H9 (cell line): Measurements from ENCODE around the gene PPARD. TPM values are rescaled to one million over a fixed set of nuclear protein-coding genes. Genes with fewer than 3 reads are reported as not detected.

ENCODE experiments used
- DNase-seq: peaks from one replicate; pipeline ENCODE4 v3.0.0-alpha.2; 2017
- H2AFZ ChIP-seq: one replicate; pipeline ENCODE4 v1.6.1; 2013; ENCODE audit warnings: mild to moderate bottlenecking, low read length, control low read depth, moderate library complexity
- H2AK5ac ChIP-seq: 2 replicates; pipeline ENCODE4 v1.6.1; 2013; ENCODE audit warnings: low read length, control low read depth, mixed read lengths; ENCODE audit not compliant: insufficient read length
- H2BK120ac ChIP-seq: one replicate; pipeline ENCODE4 v1.6.1; 2013; ENCODE audit warnings: low read depth, mild to moderate bottlenecking, low read length, control low read depth, inconsistent platforms; ENCODE audit not compliant: poor library complexity, severe bottlenecking
- H2BK12ac ChIP-seq: 2 replicates; pipeline ENCODE4 v1.6.1; 2013; ENCODE audit warnings: low read length, control low read depth, mixed read lengths, low read depth; ENCODE audit not compliant: insufficient read length
- H2BK15ac ChIP-seq: 2 replicates; pipeline ENCODE4 v1.6.1; 2013; ENCODE audit warnings: low read depth, low read length, control low read depth
- H2BK20ac ChIP-seq: one replicate; pipeline ENCODE4 v1.6.1; 2013; ENCODE audit warnings: low read depth, mild to moderate bottlenecking, low read length, control low read depth, inconsistent platforms; ENCODE audit not compliant: poor library complexity, severe bottlenecking
- H2BK5ac ChIP-seq: 2 replicates; pipeline ENCODE4 v1.6.1; 2013; ENCODE audit warnings: low read length, control low read depth, mixed read lengths; ENCODE audit not compliant: insufficient read length
- H3K14ac ChIP-seq: 2 replicates; pipeline ENCODE4 v1.6.1; 2013; ENCODE audit warnings: low read length, control low read depth; ENCODE audit not compliant: insufficient read depth
- H3K18ac ChIP-seq: 2 replicates; pipeline ENCODE4 v1.6.1; 2013; ENCODE audit warnings: low read depth, mild to moderate bottlenecking, mixed read lengths, low read length, control low read depth; ENCODE audit not compliant: insufficient read length
- H3K23ac ChIP-seq: 2 replicates; pipeline ENCODE4 v1.6.1; 2013; ENCODE audit warnings: low read length, control low read depth, mixed read lengths, low read depth; ENCODE audit not compliant: insufficient read length
- H3K23me2 ChIP-seq: 2 replicates; pipeline ENCODE4 v1.6.1; 2013; ENCODE audit warnings: low read depth, mild to moderate bottlenecking, mixed read lengths, low read length, control low read depth; ENCODE audit not compliant: insufficient read length, poor library complexity, severe bottlenecking
- H3K27ac ChIP-seq: 2 replicates; pipeline ENCODE4 v1.5.1; 2013; ENCODE audit warnings: low read length, control low read depth, mixed read lengths, low read depth; ENCODE audit not compliant: insufficient read length
- H3K27me3 ChIP-seq: 2 replicates; pipeline ENCODE4 v1.6.1; 2013; ENCODE audit warnings: low read length, control low read depth, inconsistent platforms; ENCODE audit not compliant: insufficient read depth
- H3K4ac ChIP-seq: 2 replicates; pipeline ENCODE4 v1.6.1; 2013; ENCODE audit warnings: low read depth, mild to moderate bottlenecking, control low read depth, inconsistent platforms, low read length, moderate library complexity
- H3K4me1 ChIP-seq: 2 replicates; pipeline ENCODE4 v1.6.1; 2013; ENCODE audit warnings: low read length, control low read depth, inconsistent platforms; ENCODE audit not compliant: insufficient read depth
- H3K4me2 ChIP-seq: 2 replicates; pipeline ENCODE4 v1.6.1; 2013; ENCODE audit warnings: low read length, control low read depth, mixed read lengths; ENCODE audit not compliant: insufficient read length, insufficient read depth
- H3K56ac ChIP-seq: 2 replicates; pipeline ENCODE4 v1.6.1; 2013; ENCODE audit warnings: low read depth, mild to moderate bottlenecking, mixed read lengths, low read length, control low read depth; ENCODE audit not compliant: insufficient read length
- H3K79me1 ChIP-seq: 2 replicates; pipeline ENCODE4 v1.6.1; 2013; ENCODE audit warnings: low read depth, mild to moderate bottlenecking, moderate library complexity, low read length, control low read depth, inconsistent platforms; ENCODE audit not compliant: insufficient read depth, poor library complexity, severe bottlenecking
- H3K79me2 ChIP-seq: 2 replicates; pipeline ENCODE4 v1.6.1; 2013; ENCODE audit warnings: low read length, control low read depth, inconsistent platforms; ENCODE audit not compliant: insufficient read depth
- H3K9ac ChIP-seq: 2 replicates; pipeline ENCODE4 v1.6.1; 2013; ENCODE audit warnings: low read length, control low read depth, mixed read lengths; ENCODE audit not compliant: insufficient read length; ENCODE audit errors: extremely low read depth
- H3K9me3 ChIP-seq: one replicate; pipeline ENCODE4 v1.6.1; 2013; ENCODE audit warnings: low read depth, low read length, inconsistent platforms; ENCODE audit not compliant: control insufficient read depth
- H3T11ph ChIP-seq: one replicate; pipeline ENCODE4 v1.6.1; 2013; ENCODE audit warnings: mild to moderate bottlenecking, low read length, control low read depth, inconsistent platforms
- H4K20me1 ChIP-seq: one replicate; pipeline ENCODE4 v1.6.1; 2013; ENCODE audit not compliant: control insufficient read depth, insufficient read length, insufficient read depth
- H4K5ac ChIP-seq: 2 replicates; pipeline ENCODE4 v1.6.1; 2013; ENCODE audit warnings: low read depth, mild to moderate bottlenecking, mixed read lengths, low read length, control low read depth; ENCODE audit not compliant: insufficient read length
- H4K8ac ChIP-seq: replicated peaks from 2 replicates; pipeline ENCODE4 v1.6.1; 2013; ENCODE audit warnings: low read length, control low read depth, mixed read lengths, low read depth; ENCODE audit not compliant: insufficient read length
- H4K91ac ChIP-seq: 2 replicates; pipeline ENCODE4 v1.6.1; 2013; ENCODE audit warnings: low read depth, mild to moderate bottlenecking, moderate library complexity, mixed read lengths, low read length, control low read depth; ENCODE audit not compliant: insufficient read length
- H3K27ac Mint-ChIP-seq, 3 experiments: 2 replicates in 2 of 3; 3 replicates in 1 of 3; pipeline ENCODE4 v1.8.0; 2020 to 2021; ENCODE audit warnings: mixed read lengths in 3 of 3, mild to moderate bottlenecking in 1 of 3, moderate library complexity in 1 of 3
- H3K27me3 Mint-ChIP-seq: 2 replicates; pipeline ENCODE4 v1.8.0; 2021; ENCODE audit warnings: low read depth, mild to moderate bottlenecking, moderate library complexity, mixed read lengths
- H3K36me3 Mint-ChIP-seq, 3 experiments: 2 replicates in 2 of 3; 3 replicates in 1 of 3; pipeline ENCODE4 v1.8.0; 2020 to 2021; ENCODE audit warnings: low read depth in 3 of 3, mixed read lengths in 3 of 3; ENCODE audit not compliant: insufficient read depth in 1 of 3
- H3K4me1 Mint-ChIP-seq, 2 experiments: 2 replicates each; pipeline ENCODE4 v1.8.0; 2020; ENCODE audit warnings: mixed read lengths in 2 of 2
- H3K4me3 Mint-ChIP-seq, 2 experiments: 2 replicates in 1 of 2; 3 replicates in 1 of 2; pipeline ENCODE4 v1.8.0; 2020 to 2021; ENCODE audit warnings: mild to moderate bottlenecking in 2 of 2, mixed read lengths in 2 of 2, moderate library complexity in 1 of 2
- H3K9me3 Mint-ChIP-seq, 2 experiments: 2 replicates in 1 of 2; 3 replicates in 1 of 2; pipeline ENCODE4 v1.8.0; 2020; ENCODE audit warnings: mild to moderate bottlenecking in 2 of 2, mixed read lengths in 2 of 2, moderate library complexity in 1 of 2
- CTCF ChIP-seq: fragments of 200-600 bp; sonication (generic); conservative IDR thresholded peaks from 3 replicates; pipeline ENCODE4 v1.8.0; 2021; ENCODE audit warnings: antibody characterized with exemption, mild to moderate bottlenecking
- WGBS: extraction: QIAGEN DNeasy Blood & Tissue Kit; methylation state at CpG from one replicate; pipeline ENCODE4 v1.1.7; 2013; ENCODE audit warnings: missing lambda C conversion rate, low lambda C conversion rate, mixed read lengths; ENCODE audit not compliant: insufficient read length; ENCODE audit errors: extremely low coverage; 5-methylcytosine and 5-hydroxymethylcytosine counted together
- total RNA-seq: library from RNA; stranded (reverse); gene quantifications from 2 replicates; pipeline ENCODE4 v1.2.1, GENCODE V29; 2021

The PPARD gene
- total RNA-seq, 1 experiment from 2014 or later = 11.7 TPM

- H3K4me1 ChIP-seq = no peaks in the 10 kb centered on the region
- no peak overlapping the region for H2AFZ ChIP-seq
- WGBS = no CpG with 5 or more reads among the region's 2 CpGs
Measured at GRCh38 chr6:35312807-35313206, 29.6 kb upstream of the PPARD start.

More at GRCh38 chr6:35312807-35313206, 29.6 kb upstream of the PPARD start:
- no peak overlapping the region for H3K4me2 ChIP-seq
- no peaks in the 10 kb centered on the region for H3K79me1 ChIP-seq
- Mint-ChIP-seq H3K4me3 (no peak overlapping the region), H3K4me1 (peaks cover 12 to 13% of the 10 kb centered on the region in 2 experiments), H3K27ac (no peak overlapping the region), H3K27me3 (peaks cover 25% of the 10 kb centered on the region), H3K9me3 (no peaks in the 10 kb centered on the region; a peak in 1 of 5 replicates), H3K36me3 (no peaks in the 10 kb centered on the region)
- H3K27me3 ChIP-seq = peaks cover 3% of the 10 kb centered on the region; the same call in 1 of the 2 replicates
- no peak overlapping the region for H3K9ac ChIP-seq
- peaks cover 2% of the 10 kb centered on the region for H3K23me2 ChIP-seq
- H2BK5ac ChIP-seq = no peak overlapping the region
- H3K79me2 ChIP-seq = no peaks in the 10 kb centered on the region
- no peak overlapping the region for H2BK20ac ChIP-seq
- H3T11ph ChIP-seq = no peak overlapping the region
- no peak overlapping the region for H2BK120ac ChIP-seq
- no peak overlapping the region for H4K5ac ChIP-seq
- H2BK12ac ChIP-seq = no peak overlapping the region
- H3K18ac ChIP-seq = no peak overlapping the region
- H3K56ac ChIP-seq = no peak overlapping the region
- DNase-seq = no peak
- H3K23ac ChIP-seq = no peak overlapping the region
- H3K4ac ChIP-seq = no peak overlapping the region
- H4K20me1 ChIP-seq = no peaks in the 10 kb centered on the region
- no peak overlapping the region for H4K8ac ChIP-seq
- H4K91ac ChIP-seq = no peak overlapping the region
- no peak overlapping the region for H2BK15ac ChIP-seq
- no peak for TF ChIP-seq CTCF
- no peak overlapping the region for H3K27ac ChIP-seq
- no peaks in the 10 kb centered on the region for H3K9me3 ChIP-seq
- no peak overlapping the region for H2AK5ac ChIP-seq
- H3K14ac ChIP-seq = no peak overlapping the region
